Measurements from ENCODE around the gene RGMA.
"Not testable (repeated sequence)": the region's sequence is repeated elsewhere in the genome, so short reads cannot be mapped to it uniquely, and the experiment has no call there.

RGMA gene

DNA sequence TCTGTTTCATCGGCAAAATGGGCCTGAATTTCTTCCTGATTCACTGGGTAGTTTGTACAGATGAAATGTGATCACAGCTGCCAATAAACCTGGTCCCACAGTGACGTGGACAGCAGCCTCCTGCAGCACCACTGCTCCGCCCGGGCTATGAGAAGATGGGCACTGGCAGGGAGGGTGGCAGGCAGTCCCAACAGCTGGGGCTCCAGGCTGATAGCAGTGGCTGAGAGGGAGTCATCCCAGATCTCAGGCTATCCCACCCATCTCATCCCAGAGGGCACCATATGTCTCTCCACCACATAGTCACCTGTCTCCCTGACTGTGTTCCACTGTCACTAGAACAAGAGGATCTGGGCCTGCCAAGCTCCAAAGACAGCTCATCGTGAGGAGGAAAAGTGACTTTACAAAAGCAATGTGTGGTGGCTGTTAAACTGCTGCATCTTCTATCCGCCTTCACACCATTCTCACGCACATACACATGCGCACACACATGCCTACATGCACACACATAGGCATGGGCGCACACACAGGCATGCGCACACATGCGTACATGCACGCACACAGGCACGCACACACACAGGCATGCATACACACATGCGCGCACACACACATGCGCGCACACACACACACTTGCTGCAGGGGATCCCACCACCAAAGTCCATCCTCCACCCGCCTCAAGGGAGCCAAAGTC, 46.2 kb downstream of the RGMA start:
- TF ChIP-seq, protein P1, sequence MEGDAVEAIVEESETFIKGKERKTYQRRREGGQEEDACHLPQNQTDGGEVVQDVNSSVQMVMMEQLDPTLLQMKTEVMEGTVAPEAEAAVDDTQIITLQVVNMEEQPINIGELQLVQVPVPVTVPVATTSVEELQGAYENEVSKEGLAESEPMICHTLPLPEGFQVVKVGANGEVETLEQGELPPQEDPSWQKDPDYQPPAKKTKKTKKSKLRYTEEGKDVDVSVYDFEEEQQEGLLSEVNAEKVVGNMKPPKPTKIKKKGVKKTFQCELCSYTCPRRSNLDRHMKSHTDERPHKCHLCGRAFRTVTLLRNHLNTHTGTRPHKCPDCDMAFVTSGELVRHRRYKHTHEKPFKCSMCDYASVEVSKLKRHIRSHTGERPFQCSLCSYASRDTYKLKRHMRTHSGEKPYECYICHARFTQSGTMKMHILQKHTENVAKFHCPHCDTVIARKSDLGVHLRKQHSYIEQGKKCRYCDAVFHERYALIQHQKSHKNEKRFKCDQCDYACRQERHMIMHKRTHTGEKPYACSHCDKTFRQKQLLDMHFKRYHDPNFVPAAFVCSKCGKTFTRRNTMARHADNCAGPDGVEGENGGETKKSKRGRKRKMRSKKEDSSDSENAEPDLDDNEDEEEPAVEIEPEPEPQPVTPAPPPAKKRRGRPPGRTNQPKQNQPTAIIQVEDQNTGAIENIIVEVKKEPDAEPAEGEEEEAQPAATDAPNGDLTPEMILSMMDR (IDR thresholded peaks at IDR 0.05; ENCODE audit: low read depth, low read length): no peak
- H3K4me3 ChIP-seq (ENCODE audit: low read depth, low read length): no peak overlapping the region

DNA sequence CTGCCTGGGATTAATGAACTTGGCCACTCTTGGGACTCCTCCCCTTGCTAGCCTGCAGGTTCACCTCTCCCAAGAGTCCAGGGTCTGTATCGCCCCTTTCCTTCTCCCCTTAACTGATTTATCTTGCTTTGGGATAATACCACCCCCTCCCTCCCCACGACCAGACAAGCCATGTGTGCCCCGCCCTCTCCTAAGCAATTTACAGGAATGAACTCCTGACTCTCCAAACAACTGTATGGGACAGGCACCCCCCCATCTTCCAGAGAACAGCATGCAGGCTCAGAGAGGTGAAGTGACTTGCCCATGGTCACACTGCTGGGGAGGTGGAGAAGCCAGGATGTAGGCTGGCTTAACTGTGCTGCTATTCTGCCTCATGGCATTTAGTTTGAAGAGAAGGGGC, 46.8 kb downstream of the RGMA start:
- H3K4me3 ChIP-seq (ENCODE audit: low read depth, low read length): no peak overlapping the region
- TF ChIP-seq, protein P1 (IDR thresholded peaks at IDR 0.05; ENCODE audit: low read depth, low read length): no peak

DNA sequence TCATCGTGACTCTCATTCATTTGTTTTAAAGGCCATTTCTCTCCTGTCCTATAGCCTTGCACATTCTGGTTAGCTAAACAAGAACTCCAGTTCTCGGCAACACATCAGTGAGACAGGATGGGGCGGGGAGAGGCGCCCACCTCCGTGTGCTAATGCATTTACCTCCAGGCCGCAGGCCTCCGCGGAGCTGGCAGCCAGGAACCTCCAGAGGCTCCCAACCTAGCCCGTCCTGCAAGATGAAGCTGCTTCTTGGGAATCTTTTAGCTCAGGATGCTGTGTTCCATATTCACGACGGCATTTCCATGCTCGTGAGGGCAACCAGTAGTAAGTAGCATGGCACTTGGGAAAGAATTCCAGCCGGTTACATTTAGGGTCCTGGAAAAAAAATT, 47.9 kb downstream of the RGMA start:
- no peak overlapping the region for H3K4me3 ChIP-seq (ENCODE audit: low read depth, low read length)
- TF ChIP-seq, protein P1 (IDR thresholded peaks at IDR 0.05; ENCODE audit: low read depth, low read length): no peak

DNA sequence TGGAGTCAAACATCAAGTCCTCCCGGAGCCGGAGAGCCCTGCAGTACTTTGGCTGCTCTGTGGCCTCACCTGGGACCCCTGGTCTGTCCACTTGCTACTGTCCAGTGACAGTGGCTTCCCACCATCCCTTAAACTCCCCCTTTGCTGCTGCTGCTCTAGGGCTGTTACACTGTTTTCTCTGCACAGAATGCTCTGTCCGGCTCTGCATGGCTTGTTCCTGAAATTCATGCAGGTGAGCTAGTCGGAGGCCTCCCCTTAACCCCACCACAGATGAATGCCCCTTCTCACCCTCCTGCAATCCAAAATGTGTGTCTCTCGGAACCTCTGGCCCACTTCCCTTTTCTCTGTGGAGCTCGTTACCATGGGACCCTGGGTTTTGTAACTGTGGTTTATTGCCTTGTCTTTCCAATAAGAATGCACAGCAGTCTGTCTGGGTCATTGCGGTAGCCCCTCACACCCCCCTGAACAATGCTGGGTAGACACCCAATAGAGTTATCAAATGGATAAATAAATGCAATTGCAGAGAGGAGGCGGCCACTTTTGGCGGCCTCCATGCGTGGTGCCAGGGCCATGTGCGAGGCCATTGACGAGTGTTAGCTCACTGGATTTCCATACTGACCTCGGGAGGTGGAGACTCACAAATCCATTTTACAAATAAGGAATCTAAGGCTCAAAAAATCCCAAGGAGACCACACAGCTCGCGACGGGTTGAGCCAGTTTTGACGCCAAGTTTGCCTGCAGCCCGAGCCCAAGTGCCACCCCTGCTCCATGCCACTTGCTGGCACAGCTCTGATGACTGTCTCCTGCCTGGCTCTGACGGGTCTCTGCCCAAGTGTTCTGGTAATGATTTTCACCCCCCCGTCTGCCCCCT, 48.5 kb downstream of the RGMA start:
- TF ChIP-seq, protein P1 (IDR thresholded peaks at IDR 0.05; ENCODE audit: low read depth, low read length): no peak
- no peak overlapping the region for H3K4me3 ChIP-seq (ENCODE audit: low read depth, low read length)

DNA sequence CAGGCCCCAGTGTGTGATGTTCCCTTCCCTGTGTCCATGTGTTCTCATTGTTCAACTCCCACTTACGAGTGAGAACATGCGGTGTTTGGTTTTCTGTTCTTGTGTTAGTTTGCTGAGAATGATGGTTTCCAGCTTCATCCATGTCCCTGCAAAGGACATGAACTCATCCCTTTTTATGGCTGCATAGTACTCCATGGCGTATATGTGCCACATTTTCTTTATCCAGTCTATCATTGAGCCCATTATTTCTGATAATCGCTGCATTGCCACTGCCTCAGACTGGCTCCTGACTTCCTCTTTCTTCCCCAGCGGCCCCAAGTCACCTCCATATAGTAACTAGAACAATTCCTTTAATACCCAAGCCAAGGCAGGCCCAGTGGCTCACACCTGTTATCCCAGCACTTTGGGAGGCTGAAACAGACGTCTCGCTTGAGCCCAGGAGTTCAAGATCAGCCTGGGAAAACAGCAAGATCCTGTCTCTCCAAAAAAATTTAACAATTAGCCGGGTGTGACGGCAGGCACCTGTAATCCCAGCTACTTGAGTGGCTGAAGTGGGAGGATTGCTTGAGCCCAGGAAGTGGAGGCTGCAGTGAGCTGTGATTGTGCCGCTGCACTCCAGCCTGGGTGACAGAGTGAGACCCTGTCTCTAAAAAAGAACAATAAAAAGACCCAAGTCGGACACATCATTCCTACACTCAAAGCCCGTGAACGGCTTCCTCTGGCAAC, 49.3 kb downstream of the RGMA start:
- not testable (repeated sequence) for H3K4me3 ChIP-seq (ENCODE audit: low read depth, low read length)

DNA sequence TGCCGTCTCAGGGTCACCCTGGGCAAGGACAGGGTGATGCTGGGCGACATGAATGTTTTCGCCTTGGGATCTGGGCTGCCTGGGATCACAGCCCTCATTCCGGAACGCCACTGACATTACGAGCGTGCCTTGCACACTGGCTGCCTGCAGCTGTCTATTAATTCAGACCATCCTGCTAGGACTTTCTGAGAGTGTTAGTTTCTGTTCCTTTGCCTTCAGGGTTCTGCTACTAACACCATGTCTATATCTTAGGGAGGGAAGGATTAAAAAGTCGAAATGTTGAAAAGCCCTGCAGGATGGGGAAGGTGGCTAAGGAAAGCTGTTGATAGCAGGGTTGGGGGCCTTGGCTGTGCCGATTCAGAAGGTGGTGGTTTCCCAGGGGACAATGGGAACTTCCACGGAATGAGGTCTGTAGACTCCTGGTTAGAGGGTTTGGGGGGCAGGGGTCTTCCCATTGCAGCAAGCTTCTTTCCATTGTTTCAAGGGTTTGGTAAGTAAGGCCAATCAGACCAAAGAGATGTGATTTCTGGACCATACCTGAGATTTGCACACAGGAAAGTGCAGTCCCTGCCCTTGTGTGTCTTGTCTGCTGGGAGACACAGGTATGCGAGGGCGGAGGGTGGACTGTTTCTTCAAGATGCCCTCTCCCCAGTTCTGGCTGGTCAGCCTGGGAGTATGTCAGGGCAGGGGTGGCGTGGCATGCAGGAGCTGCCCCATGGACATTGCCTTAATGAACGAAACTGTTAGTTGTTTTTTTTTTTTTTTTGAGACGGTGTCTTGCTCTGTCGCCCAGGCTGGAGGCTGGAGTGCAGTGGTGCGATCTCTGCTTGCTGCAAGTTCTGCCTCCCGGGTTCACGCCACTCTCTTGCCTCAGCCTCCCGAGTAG, 50.9 kb downstream of the RGMA start:
- H3K4me3 ChIP-seq (ENCODE audit: low read depth, low read length): no peak overlapping the region
- TF ChIP-seq, protein P1 (IDR thresholded peaks at IDR 0.05; ENCODE audit: low read depth, low read length): no peak

All from WI38 (cell line).